PC-9 (cell line): ENCODE data around the gene SGCD.

Source experiments
- CTCF ChIP-seq: fragments of 200-600 bp; sonication (generic); conservative IDR thresholded peaks from 2 replicates; pipeline ENCODE4 v1.6.1; 2017; ENCODE audit warnings: mixed run types, antibody characterized with exemption, mild to moderate bottlenecking, moderate library complexity
- EZH2 ChIP-seq: fragments of 200-600 bp; sonication (generic); IDR thresholded peaks from 2 replicates; pipeline ENCODE4 v1.8.0; 2017; ENCODE audit warnings: antibody characterized with exemption, low read depth

- TF ChIP-seq EZH2 (no peak), CTCF (no peak)
These were observed 451.3 kb downstream of the SGCD start for GRCh38 chr5:156778139-156778706.
